ENCODE measurements around the gene MRPL42. TPM values are rescaled to one million over a fixed set of nuclear protein-coding genes. Genes with fewer than 3 reads are reported as not detected.

MRPL42 gene
- total RNA-seq, 2 experiments from 2014 or later = 39.0 to 39.3 TPM

DNA sequence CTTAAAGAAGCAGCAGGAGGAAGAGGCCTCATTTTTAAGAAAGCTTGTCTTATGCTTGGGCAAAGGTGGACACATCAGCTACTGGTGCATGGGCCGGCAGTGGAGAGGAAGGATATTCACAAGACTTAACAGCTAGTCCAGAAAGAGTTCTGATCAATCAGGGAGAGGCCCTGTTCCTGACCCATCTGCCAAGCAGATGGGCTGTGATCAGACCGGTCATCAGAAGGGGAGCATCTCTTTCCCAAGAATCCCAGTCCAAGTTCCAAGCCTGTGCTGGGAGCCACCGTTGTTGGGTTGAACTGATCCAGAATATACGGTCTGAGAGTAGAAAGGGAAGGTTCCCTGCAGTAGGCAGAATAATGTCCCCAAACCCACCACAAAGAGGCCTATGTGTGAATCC is 72.5 kb downstream of the MRPL42 start:
- Mint-ChIP-seq H3K36me3 (ENCODE audit: low read depth) (peaks cover 2% of the 10 kb centered on the region), H3K27ac (no peak overlapping the region), H3K27me3 (no peaks in the 10 kb centered on the region), H3K4me1 (ENCODE audit: low read depth) (no peaks in the 10 kb centered on the region), H3K4me3 (no peak overlapping the region), H3K9me3 (no peaks in the 10 kb centered on the region)
- no peaks in the 10 kb centered on the region for H3K27me3 ChIP-seq (ENCODE audit: control insufficient read depth in 1 of 2, insufficient read depth in 2 of 2, low read length in 2 of 2)
- H3K4me3 ChIP-seq (ENCODE audit: low read length) = no peak overlapping the region
- intact Hi-C loops (cut with DNase I, micrococcal nuclease) = no loop called here
- H3K36me3 ChIP-seq (ENCODE audit: insufficient read depth, low read length) = no peaks in the 10 kb centered on the region
- POLR2A ChIA-PET = interaction anchor here (0.6 kb wide), 1 partner anchor 877 kb away, joined by 3 read pairs; no protein-coding TSS in a partner anchor
- no peaks in the 10 kb centered on the region for H3K9me3 ChIP-seq (ENCODE audit: control insufficient read depth in 1 of 2, insufficient read depth in 1 of 2, low read length in 2 of 2)
- H3K4me1 ChIP-seq (ENCODE audit: insufficient read depth, low read length) = peaks cover 6% of the 10 kb centered on the region
- DNase-seq (no peak), ATAC-seq (ENCODE audit: poor library complexity) (no peak)
- no peak for TF ChIP-seq CTCF (IDR thresholded peaks at IDR 0.05)
- CTCF ChIA-PET = interaction anchor here (0.6 kb wide), 1 partner anchor 12 kb away, joined by 7 read pairs; no protein-coding TSS in a partner anchor
- no peak overlapping the region for H3K27ac ChIP-seq (ENCODE audit: low read depth in 1 of 2, low read length in 2 of 2)

DNA sequence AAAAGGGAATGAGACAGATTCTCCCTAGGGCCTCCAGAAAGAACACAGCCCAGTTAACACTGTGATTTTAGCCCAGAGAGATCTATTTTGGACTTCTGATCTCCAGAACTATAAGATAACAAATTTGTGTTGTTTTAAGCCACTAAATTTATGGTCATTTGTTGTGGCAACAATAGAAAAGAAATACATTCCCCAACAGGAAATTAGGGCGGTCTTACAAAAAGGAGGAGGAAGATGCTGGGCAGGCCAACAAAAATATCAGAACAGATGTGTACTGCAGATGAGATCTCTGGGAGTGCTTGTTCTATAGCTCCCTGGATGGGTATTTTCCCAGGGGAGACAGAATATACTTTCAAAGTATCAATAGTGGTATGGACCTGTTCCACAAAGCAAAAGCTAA is 73.2 kb downstream of the MRPL42 start:
- Mint-ChIP-seq H3K9me3 (no peaks in the 10 kb centered on the region), H3K4me3 (no peak overlapping the region), H3K36me3 (ENCODE audit: low read depth) (peaks cover 5% of the 10 kb centered on the region), H3K27ac (no peak overlapping the region), H3K4me1 (ENCODE audit: low read depth) (no peaks in the 10 kb centered on the region), H3K27me3 (no peaks in the 10 kb centered on the region)
- intact Hi-C loops (cut with DNase I, micrococcal nuclease) = no loop called here
- H3K27me3 ChIP-seq (ENCODE audit: control insufficient read depth in 1 of 2, insufficient read depth in 2 of 2, low read length in 2 of 2) = no peaks in the 10 kb centered on the region
- POLR2A ChIA-PET = no interaction called here
- peaks cover 6% of the 10 kb centered on the region for H3K4me1 ChIP-seq (ENCODE audit: insufficient read depth, low read length)
- no peaks in the 10 kb centered on the region for H3K36me3 ChIP-seq (ENCODE audit: insufficient read depth, low read length)
- TF ChIP-seq CTCF (IDR thresholded peaks at IDR 0.05) = no peak
- ATAC-seq (ENCODE audit: poor library complexity) (no peak), DNase-seq (no peak)
- CTCF ChIA-PET = no interaction called here
- H3K27ac ChIP-seq (ENCODE audit: low read depth in 1 of 2, low read length in 2 of 2) = no peak overlapping the region
- no peaks in the 10 kb centered on the region for H3K9me3 ChIP-seq (ENCODE audit: control insufficient read depth in 1 of 2, insufficient read depth in 1 of 2, low read length in 2 of 2)
- no peak overlapping the region for H3K4me3 ChIP-seq (ENCODE audit: low read length)

GRCh38 chr12:93541578-93542225 is 74.4 kb downstream of the MRPL42 start:
- POLR2A ChIA-PET = no interaction called here
- H3K4me1 Mint-ChIP-seq (ENCODE audit: low read depth) = no peaks in the 10 kb centered on the region
- Histone ChIP-seq H3K4me1 (ENCODE audit: insufficient read depth, low read length) (peaks cover 5% of the 10 kb centered on the region), H3K36me3 (ENCODE audit: insufficient read depth, low read length) (no peaks in the 10 kb centered on the region), H3K9me3 (ENCODE audit: control insufficient read depth in 1 of 2, insufficient read depth in 1 of 2, low read length in 2 of 2) (no peaks in the 10 kb centered on the region), H3K27me3 (ENCODE audit: control insufficient read depth in 1 of 2, insufficient read depth in 2 of 2, low read length in 2 of 2) (no peaks in the 10 kb centered on the region), H3K27ac (ENCODE audit: low read depth in 1 of 2, low read length in 2 of 2) (no peak overlapping the region), H3K4me3 (ENCODE audit: low read length) (no peak overlapping the region)
- peaks cover 5% of the 10 kb centered on the region for H3K36me3 Mint-ChIP-seq (ENCODE audit: low read depth)
- no peak overlapping the region for H3K27ac Mint-ChIP-seq
- no peak for ATAC-seq (ENCODE audit: poor library complexity)
- no peaks in the 10 kb centered on the region for H3K27me3 Mint-ChIP-seq
- H3K9me3 Mint-ChIP-seq = no peaks in the 10 kb centered on the region
- TF ChIP-seq CTCF (IDR thresholded peaks at IDR 0.05) = no peak
- H3K4me3 Mint-ChIP-seq = no peak overlapping the region
- intact Hi-C loops (cut with DNase I, micrococcal nuclease) = no loop called here
- peak in 1 of 14 experiments; percentile 10 for DNase-seq
- CTCF ChIA-PET = interaction anchor here (0.6 kb wide), 1 partner anchor 187 kb away, joined by 5 read pairs; no protein-coding TSS in a partner anchor

Data from CD4-positive, alpha-beta T cell (primary cell).